Measurements from ENCODE around the gene MACROD2. TPM values are rescaled to one million over a fixed set of nuclear protein-coding genes. Genes with fewer than 3 reads are reported as not detected.

MACROD2 gene
- polyA plus RNA-seq, 2 of the 4 experiments (the other 2 are of a cell fraction) = 0.96 to 1.3 TPM

DNA sequence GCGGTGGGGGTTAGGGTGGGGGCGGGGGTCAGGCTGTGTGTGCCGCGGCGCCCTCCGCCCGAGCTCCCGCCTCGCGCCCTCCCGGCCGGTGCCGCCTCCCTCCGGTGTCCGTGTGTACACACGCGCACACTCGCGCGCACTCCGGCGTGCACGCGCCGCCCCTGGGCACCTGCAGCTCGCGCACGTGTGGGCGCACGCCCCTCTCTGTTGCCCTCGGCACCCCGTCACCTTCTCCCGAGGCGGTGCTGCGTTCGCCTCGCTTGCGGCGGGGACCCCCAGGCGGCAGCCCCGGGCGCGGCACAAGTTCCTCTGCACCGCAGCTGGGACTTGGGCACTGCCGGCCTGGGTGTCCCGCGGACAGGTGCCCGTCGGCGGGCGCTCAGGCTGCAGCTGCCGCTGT lies 525 bp downstream of the MACROD2 start:
- peak; percentile 50 to 66 for ATAC-seq
- DNase-seq (ENCODE audit: low read depth in 1 of 2, low spot score in 1 of 2) = peak; percentile 47 to 51
- H3K4me3 ChIP-seq = peak overlapping the region; percentile 80
- POLR2A ChIA-PET = interaction anchor here (0.6 kb wide), 1 partner anchor 97 kb away, joined by 3 read pairs; no protein-coding TSS in a partner anchor
- peak overlapping the region; percentile 88 for H3K4me2 ChIP-seq
- no peaks in the 10 kb centered on the region for H3K4me1 ChIP-seq
- CTCF ChIA-PET = interaction anchor here (1.1 to 1.7 kb wide), 2 partner anchors 39 to 59 kb away, joined by 3 read pairs; no protein-coding TSS in a partner anchor
- WGBS (ENCODE audit: missing lambda C conversion rate) = 8% methylated on average over 25 of the region's 52 CpGs
- no peak for FAIRE-seq
- H3K9me3 ChIP-seq = peaks cover 25% of the 10 kb centered on the region
- TF ChIP-seq SREBF2 (IDR thresholded peaks at IDR 0.05) = no peak
- TF ChIP-seq GATA3 (IDR thresholded peaks at IDR 0.05; ENCODE audit: borderline replicate concordance) = no peak
- no peak for TF ChIP-seq NR3C1 (IDR thresholded peaks at IDR 0.05)
- no peak for TF ChIP-seq CBX2 (IDR thresholded peaks at IDR 0.05; ENCODE audit: borderline replicate concordance, low read depth)
- TF ChIP-seq FOXS1 (CRISPR knock-in tag; IDR thresholded peaks at IDR 0.05) = no peak
- no peak for TF ChIP-seq MAZ (IDR thresholded peaks at IDR 0.05; ENCODE audit: borderline replicate concordance, low read depth, low read length)
- TF ChIP-seq JUNB (IDR thresholded peaks at IDR 0.05) = no peak
- no peak for TF ChIP-seq NFE2L2 (conservative IDR thresholded peaks at IDR 0.05; ENCODE audit: low read length)
- TF ChIP-seq, protein P1, sequence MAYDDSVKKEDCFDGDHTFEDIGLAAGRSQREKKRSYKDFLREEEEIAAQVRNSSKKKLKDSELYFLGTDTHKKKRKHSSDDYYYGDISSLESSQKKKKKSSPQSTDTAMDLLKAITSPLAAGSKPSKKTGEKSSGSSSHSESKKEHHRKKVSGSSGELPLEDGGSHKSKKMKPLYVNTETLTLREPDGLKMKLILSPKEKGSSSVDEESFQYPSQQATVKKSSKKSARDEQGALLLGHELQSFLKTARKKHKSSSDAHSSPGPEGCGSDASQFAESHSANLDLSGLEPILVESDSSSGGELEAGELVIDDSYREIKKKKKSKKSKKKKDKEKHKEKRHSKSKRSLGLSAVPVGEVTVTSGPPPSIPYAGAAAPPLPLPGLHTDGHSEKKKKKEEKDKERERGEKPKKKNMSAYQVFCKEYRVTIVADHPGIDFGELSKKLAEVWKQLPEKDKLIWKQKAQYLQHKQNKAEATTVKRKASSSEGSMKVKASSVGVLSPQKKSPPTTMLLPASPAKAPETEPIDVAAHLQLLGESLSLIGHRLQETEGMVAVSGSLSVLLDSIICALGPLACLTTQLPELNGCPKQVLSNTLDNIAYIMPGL (CRISPR knock-in tag; IDR thresholded peaks at IDR 0.05; ENCODE audit: borderline replicate concordance) = no peak
- no peak for TF ChIP-seq POLR2A (IDR thresholded peaks at IDR 0.05; ENCODE audit: low read length)
- TF ChIP-seq POLR2AphosphoS2 (conservative IDR thresholded peaks at IDR 0.05; ENCODE audit: low read length) = no peak
- peak overlapping the region; percentile 57 to 80 for H3K27ac ChIP-seq

DNA sequence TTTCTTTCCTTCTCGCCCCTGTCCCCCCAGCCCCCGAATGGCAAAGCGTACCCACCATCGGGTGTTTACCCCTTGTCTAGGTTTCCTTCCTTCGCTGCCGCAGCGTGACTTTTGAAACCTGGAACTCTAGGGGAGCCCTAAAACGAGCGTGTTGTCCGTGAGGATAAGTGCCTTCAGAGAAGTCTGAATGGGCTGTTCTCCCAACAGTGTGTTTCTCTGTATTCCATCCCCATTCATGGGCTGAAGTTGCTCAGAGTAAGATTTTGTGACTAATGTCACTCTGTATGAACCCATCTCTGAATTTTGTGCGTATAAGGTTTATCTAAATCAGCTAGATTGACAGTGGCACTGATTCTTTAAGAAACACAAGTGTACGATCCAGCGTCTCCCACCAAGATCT lies 949 bp downstream of the MACROD2 start:
- no peaks in the 10 kb centered on the region for H3K4me1 ChIP-seq
- ATAC-seq (peak; percentile 3 to 25; a peak in 3 of 6 replicates), FAIRE-seq (no peak), DNase-seq (ENCODE audit: low read depth in 1 of 2, low spot score in 1 of 2) (peak in 1 of 2 experiments; percentile 15)
- CTCF ChIA-PET = interaction anchor here (0.6 to 1.7 kb wide), 3 partner anchors 40 to 1621 kb away, joined by 3 to 4 read pairs (median 3); no protein-coding TSS in a partner anchor
- H3K4me3 ChIP-seq = peak overlapping the region; percentile 80
- no peak for TF ChIP-seq POLR2A (IDR thresholded peaks at IDR 0.05; ENCODE audit: low read length)
- TF ChIP-seq POLR2AphosphoS2 (conservative IDR thresholded peaks at IDR 0.05; ENCODE audit: low read length) = no peak
- TF ChIP-seq MAZ (IDR thresholded peaks at IDR 0.05; ENCODE audit: borderline replicate concordance, low read depth, low read length) = no peak
- no peak for TF ChIP-seq MAFK (IDR thresholded peaks at IDR 0.05; ENCODE audit: partially characterized antibody)
- POLR2A ChIA-PET = no interaction called here
- peaks cover 25% of the 10 kb centered on the region for H3K9me3 ChIP-seq
- peak overlapping the region; percentile 57 to 80; a peak in 4 of 6 replicates for H3K27ac ChIP-seq
- peak overlapping the region; percentile 88 for H3K4me2 ChIP-seq
- WGBS (ENCODE audit: missing lambda C conversion rate) = 30% methylated on average over 13 of the region's 13 CpGs

DNA sequence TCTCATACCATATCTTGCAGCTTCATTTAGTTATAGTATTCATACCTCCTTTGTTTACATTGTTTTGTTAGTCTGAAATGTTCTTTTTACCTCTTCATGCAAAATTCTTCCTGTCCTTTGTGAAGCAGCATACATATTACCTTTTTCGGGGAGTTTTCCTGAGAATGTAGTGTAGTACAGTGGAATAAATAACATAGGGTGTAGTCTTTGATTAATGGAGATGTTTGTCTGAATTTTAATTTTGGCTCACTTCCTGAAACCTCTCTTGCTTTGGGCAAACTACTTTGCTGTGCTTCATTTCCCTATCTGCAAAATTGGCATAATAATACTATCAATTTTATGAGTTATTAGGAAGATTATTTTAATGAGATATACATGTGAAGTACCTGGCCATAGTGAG lies 5.6 kb downstream of the MACROD2 start:
- Histone ChIP-seq H3K4me1 (no peaks in the 10 kb centered on the region), H3K9me3 (no peaks in the 10 kb centered on the region; the same call in 2 of the 3 replicates), H3K4me3 (no peak overlapping the region), H3K27ac (no peak overlapping the region), H3K4me2 (no peak overlapping the region)
- TF ChIP-seq, protein P1 (CRISPR knock-in tag; IDR thresholded peaks at IDR 0.05; ENCODE audit: borderline replicate concordance) = no peak
- no peak for TF ChIP-seq RNF2 (IDR thresholded peaks at IDR 0.05; ENCODE audit: borderline replicate concordance, low read depth)
- WGBS (ENCODE audit: missing lambda C conversion rate) = 89% methylated on average over 1 of the region's 1 CpG
- POLR2A ChIA-PET = no interaction called here
- CTCF ChIA-PET = no interaction called here
- ATAC-seq = no peak
- DNase-seq (ENCODE audit: low read depth in 1 of 2, low spot score in 1 of 2) = no peak
- peak; percentile 73 for FAIRE-seq

DNA sequence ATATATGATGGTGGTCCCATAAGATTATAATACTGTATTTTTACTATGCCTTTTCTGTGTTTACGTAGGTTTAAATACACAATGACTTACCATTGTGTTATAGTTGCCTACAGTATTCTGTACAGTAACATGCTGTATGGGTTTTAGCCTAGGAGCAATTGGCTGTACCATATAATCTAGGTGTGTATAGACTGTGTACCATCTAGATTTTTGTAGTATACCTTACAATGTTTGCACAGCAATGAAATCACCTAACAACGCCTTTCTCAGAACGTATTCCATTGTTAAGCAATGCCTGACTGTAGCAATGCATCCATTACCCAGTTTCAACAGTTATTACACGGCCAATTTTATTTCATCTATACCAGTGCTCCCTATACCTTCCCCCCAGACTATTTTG lies 10.7 kb downstream of the MACROD2 start:
- 28% methylated on average over 4 of the region's 4 CpGs for WGBS (ENCODE audit: missing lambda C conversion rate)
- CTCF ChIA-PET = interaction anchor here (1.3 kb wide), 1 partner anchor 186 kb away, joined by 3 read pairs; no protein-coding TSS in a partner anchor
- POLR2A ChIA-PET = no interaction called here
- H3K27ac ChIP-seq = no peak overlapping the region
- TF ChIP-seq KDM5A (IDR thresholded peaks at IDR 0.05) = no peak
- TF ChIP-seq, protein P2, sequence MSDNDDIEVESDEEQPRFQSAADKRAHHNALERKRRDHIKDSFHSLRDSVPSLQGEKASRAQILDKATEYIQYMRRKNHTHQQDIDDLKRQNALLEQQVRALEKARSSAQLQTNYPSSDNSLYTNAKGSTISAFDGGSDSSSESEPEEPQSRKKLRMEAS (IDR thresholded peaks at IDR 0.05) = no peak
- TF ChIP-seq CEBPB (IDR thresholded peaks at IDR 0.05) = no peak
- H3K4me1 ChIP-seq = no peaks in the 10 kb centered on the region
- peaks cover 4% of the 10 kb centered on the region; the same call in 2 of the 3 replicates for H3K9me3 ChIP-seq
- H3K4me2 ChIP-seq = no peak overlapping the region
- no peak for DNase-seq (ENCODE audit: low read depth in 1 of 2, low spot score in 1 of 2)
- no peak for FAIRE-seq
- no peak for ATAC-seq
- H3K4me3 ChIP-seq = no peak overlapping the region

Measured in A549 (cell line).